Measurements from ENCODE around the gene MTERF2.

GRCh38 chr12:106941481-106942156, 45.3 kb downstream of the MTERF2 start:
- TF ChIP-seq EZH2 (conservative IDR thresholded peaks at IDR 0.05; ENCODE audit: low read depth, low read length) (no peak), SOX5 (CRISPR knock-in tag; IDR thresholded peaks at IDR 0.05; ENCODE audit: borderline replicate concordance) (no peak), NFE2 (CRISPR knock-in tag; IDR thresholded peaks at IDR 0.05) (no peak), MYC (CRISPR knock-in tag; IDR thresholded peaks at IDR 0.05; ENCODE audit: borderline replicate concordance) (no peak), SMARCC2 (IDR thresholded peaks at IDR 0.05) (no peak), ATF2 (CRISPR knock-in tag; IDR thresholded peaks at IDR 0.05) (no peak), REST (IDR thresholded peaks at IDR 0.05; ENCODE audit: borderline replicate concordance in 1 of 2, low read depth in 1 of 2, low read length in 2 of 2) (no peak), CTCF (CRISPR knock-in tag; IDR thresholded peaks at IDR 0.05) (no peak), CBX1 (IDR thresholded peaks at IDR 0.05; ENCODE audit: low read depth) (no peak), ZNF232 (CRISPR knock-in tag; IDR thresholded peaks at IDR 0.05; ENCODE audit: borderline replicate concordance) (no peak)
